D721Med (cell line): Measurements from ENCODE around the gene PSPH.
"Not testable (repeated sequence)": the region's sequence is repeated elsewhere in the genome, so short reads cannot be mapped to it uniquely, and the experiment has no call there.

ENCODE experiments used
- DNase-seq: peaks from one replicate; pipeline ENCODE4 v3.0.0; 2011; ENCODE audit warnings: low spot score; ENCODE audit not compliant: insufficient read length
- FAIRE-seq: peaks from 2 replicates; lab custom pipeline; 2011; peaks lifted over from hg19 to GRCh38; lab: Jason Lieb, UNC
- TF ChIP-seq, protein P1 (sequence below): IDR thresholded peaks from 2 replicates; pipeline ENCODE4 v1.5.1; 2012; ENCODE audit warnings: mild to moderate bottlenecking, control low read depth; ENCODE audit not compliant: insufficient read depth; ENCODE audit errors: missing control alignments

Gene PSPH

DNA sequence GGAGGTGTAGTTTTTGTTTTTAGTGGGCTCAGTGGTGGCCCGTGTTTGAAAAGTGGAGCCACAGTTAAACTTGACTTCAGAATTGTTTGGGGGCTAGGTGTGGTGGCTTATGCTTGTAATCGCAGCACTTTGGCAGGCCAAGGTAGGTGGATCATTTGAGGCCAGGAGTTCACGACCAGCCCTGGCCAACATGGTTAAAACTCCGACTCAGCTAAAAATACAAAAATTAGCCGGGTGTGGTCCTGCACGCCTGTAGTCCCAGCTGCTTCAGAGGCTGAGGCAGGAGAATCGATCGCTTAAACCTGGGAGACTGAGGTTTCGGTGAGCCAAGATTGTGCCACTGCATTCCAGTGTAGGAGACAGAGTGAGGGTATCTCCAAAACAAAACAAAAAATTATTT, 2.1 kb upstream of the PSPH start:
- no peak for FAIRE-seq
- no peak for DNase-seq
- TF ChIP-seq, protein P1, sequence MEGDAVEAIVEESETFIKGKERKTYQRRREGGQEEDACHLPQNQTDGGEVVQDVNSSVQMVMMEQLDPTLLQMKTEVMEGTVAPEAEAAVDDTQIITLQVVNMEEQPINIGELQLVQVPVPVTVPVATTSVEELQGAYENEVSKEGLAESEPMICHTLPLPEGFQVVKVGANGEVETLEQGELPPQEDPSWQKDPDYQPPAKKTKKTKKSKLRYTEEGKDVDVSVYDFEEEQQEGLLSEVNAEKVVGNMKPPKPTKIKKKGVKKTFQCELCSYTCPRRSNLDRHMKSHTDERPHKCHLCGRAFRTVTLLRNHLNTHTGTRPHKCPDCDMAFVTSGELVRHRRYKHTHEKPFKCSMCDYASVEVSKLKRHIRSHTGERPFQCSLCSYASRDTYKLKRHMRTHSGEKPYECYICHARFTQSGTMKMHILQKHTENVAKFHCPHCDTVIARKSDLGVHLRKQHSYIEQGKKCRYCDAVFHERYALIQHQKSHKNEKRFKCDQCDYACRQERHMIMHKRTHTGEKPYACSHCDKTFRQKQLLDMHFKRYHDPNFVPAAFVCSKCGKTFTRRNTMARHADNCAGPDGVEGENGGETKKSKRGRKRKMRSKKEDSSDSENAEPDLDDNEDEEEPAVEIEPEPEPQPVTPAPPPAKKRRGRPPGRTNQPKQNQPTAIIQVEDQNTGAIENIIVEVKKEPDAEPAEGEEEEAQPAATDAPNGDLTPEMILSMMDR: no peak

DNA sequence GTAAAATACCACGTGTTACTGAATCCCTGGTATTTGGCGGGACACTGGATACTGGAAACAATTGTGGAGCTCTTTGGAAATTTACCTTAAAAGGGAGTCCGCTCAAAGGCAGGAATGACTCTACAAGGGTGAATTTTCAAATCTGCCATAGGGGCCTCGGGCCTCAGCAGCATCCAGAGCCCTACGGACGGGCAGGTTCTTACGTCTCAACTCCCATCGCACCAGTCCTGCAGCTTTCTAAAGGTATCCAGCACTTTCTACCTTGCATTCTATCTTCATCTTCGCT, 248 bp downstream of the PSPH start:
- FAIRE-seq (no peak), DNase-seq (no peak)
- TF ChIP-seq, protein P1: no peak

DNA sequence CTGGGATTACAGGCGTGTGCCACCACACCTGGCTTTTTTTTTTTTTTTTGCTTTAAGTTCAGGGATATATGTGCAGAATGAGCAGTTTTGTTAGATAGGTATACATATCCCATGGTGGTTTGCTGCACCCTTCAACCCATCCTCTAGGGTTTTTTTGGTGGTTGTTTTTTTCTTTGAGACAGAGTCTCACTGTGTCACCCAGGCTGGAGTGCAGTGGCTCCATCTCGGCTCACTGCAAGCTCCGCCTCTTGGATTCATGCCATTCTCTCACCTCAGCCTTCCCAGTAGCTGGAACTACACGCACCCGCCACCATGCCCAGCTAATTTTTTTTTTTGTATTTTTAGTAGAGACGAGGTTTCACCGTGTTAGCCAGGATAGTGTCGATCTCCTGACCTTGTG, 2.5 kb downstream of the PSPH start:
- FAIRE-seq, DNase-seq: not testable (repeated sequence)

DNA sequence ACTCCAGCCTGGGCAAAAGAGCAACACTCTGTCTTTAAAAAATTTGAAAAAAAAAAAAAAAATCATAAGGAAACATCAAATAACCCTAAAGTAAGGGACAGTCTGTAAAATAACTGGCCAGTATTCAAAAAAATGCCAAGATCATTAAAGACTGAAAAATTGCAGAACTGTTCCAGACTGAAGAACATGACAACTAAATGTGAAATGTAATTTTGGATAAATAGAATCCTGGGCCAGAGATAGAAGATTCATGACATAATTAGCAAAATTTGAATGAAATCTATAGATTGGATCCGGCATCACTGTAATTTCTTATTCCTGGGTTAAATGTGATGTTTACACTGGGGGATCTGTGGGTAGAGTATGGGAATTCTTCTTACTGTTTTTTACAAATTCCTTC, 3.0 kb downstream of the PSPH start:
- TF ChIP-seq, protein P1: no peak
- FAIRE-seq: no peak
- DNase-seq: no peak

DNA sequence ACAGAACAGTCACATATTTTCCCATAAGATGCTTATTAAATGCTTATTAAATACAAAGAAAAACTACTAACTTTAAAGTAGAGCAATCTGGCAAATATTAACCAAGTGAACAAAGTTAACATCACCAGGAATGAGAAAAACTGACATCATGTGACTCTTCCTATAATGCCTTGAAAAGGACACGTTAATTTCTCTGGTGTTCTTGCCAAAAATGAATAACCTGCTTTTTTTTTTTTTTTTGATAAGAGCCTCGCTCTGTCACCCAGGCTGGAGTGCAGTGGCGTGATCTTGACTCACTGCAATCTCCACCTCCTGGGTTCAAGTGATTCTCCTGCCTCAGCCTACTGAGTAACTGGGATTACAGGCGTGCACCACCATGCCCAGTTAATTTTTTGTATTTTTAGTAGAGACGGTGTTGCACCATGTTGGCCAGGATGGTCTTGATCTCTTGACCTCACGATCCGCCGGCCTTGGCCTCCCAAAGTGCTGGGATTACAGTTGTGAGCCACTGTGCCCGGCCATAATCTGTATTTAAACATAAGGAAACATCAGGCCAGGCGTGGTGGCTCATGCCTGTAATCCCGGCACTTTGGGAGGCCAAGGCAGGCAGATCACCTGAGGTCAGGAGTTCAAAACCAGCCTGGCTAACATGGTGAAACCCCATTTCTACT, 3.7 kb downstream of the PSPH start:
- FAIRE-seq, DNase-seq: not testable (repeated sequence)

DNA sequence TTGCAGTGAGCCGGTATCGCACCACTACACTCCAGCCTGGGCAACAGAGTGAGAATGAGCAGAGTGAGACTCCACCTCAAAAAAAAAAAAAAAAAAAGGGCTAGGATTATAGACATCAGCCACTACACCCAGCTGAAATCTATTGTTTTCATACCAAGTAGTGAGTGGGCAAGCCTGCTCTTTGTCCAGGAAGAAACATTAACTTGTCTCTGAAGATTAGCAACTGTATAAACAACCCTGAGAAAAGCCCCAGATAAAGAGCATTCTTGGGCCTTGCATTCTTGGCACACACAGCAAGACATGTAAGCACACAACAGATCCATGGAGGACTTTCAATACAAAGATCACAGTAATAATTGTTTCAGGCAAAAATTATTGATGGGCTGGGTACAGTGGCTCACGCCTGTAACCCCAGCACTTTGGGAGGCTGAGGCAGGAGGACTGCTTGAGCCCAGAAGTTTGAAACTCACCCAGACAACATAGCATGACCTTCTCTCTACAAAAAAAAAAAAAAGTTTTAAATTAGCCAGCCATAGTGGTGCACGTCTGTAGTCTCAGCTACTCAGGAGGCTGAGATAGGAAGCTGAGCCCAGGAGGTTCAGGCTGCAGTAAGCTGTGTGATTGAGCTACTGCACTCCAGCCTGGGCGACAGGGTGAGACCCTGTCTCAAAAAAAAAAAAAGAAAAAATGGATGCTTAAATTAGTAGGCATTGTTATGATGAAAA, 4.4 kb downstream of the PSPH start:
- TF ChIP-seq, protein P1: no peak
- FAIRE-seq (no peak), DNase-seq (no peak)

DNA sequence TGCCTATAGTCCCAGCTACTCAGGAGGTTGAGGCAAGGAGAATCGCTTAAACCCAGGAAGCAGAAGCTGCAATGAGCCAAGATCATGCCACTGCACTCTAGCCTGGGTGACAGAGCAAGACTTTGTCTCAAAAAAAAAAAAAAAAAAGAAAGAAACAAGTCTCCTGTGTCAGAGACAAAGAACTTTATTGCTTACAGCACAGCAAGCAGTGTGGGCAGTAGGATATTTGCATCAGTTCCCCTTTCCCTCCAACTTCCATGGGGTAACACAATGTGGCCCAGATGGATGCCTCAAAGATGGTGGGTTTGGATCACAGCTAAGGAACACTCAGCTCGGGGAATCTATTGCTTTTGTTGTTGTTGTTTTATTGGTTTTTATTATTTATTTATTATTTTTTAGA, 5.5 kb downstream of the PSPH start:
- DNase-seq, FAIRE-seq: not testable (repeated sequence)

DNA sequence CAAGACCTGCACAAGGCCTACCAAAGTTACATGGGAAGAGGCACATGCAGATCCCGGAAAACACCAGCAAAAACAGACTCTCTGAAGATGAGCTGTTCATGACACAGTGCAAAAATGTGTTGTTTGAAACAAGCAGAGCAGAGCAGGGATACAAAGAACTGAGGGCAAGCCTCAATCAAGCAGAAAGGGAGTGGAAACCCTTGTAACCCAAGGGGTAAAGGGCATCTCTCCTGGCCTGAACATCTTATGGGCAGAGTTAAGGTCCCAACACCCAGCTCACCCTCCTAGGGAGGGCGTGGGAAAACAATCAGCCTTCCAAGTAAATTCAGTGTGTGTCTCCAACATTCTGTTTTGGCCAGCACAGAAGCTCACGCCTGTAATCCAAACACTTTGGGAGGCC, 10.5 kb downstream of the PSPH start:
- FAIRE-seq (no peak), DNase-seq (no peak)
- TF ChIP-seq, protein P1: no peak
